Fibroblast of the conjunctiva (primary cell): ENCODE data around the gene C19orf18.

Source experiments
- DNase-seq: peaks from one replicate; pipeline ENCODE4 v3.0.0-alpha.2; 2010; ENCODE audit warnings: low read depth

Gene C19orf18

GRCh38 chr19:57947419-57948134 is 26.8 kb downstream of the C19orf18 start, which contains the start of gene ZNF256:
Gene ZNF256, minus strand, starts transcription at chr19:57947706. Its CDS starts 232 bp downstream, at chr19:57947474.
- peak; percentile 87 for DNase-seq

DNA sequence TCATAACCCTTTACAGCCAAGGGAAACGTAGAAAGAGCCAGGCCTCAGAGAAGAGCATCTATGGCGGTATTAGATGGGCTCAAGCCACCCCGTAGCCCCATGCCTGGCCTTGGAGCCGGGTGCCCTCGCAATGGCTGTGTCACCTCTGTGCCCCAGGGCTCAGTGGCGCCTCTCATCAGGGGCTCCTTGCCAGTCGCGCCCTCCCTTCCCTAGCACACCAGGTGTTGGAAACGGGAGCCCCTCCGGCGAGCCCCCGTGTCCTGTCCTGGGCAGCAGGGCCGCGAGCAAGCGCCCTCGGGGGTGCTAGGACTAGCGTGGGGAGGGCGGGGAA is 27.3 kb downstream of the C19orf18 start:
- DNase-seq = no peak

GRCh38 chr19:57946316-57946715 is 28.0 kb downstream of the C19orf18 start:
- no peak for DNase-seq

DNA sequence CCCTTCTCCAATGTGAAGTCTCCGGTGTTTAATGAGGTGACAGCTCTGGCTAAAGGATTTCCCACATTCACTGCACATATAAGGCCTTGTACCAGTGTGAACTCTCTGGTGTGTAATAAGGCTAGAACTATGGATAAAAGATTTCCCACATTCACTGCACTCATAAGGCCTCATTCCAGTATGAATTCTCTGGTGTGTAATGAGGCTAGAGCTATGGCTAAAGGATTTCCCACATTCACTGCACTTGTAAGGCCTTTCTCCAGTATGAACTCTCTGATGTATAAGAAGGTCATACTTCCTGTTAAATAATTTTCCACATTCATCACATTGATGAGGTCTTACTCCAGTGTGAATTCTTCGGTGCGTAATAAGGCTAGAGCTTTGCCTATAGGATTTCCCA is 32.7 kb downstream of the C19orf18 start:
- DNase-seq = no peak

DNA sequence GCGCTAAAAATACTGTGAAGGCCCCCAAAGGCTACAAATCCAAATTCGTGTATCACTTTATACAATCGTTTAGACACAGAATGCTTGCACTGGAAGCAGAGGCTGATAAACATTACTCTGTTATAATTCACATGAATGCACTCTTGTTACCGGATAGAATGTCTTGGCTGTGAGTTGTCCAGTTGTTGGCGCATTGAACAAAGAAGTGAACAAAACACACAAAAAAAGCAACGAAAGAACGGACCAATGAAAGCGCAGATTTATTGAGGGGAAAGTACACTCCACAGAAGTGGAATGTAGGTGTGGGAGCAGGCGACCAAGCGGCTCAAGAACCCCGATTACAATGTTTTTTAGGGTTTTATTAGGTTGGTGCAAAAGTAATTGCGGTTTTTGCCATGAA is 38.6 kb downstream of the C19orf18 start:
- DNase-seq = no peak

GRCh38 chr19:57934820-57935665 is 39.3 kb downstream of the C19orf18 start, which contains the start of gene ZNF418:
Gene ZNF418, minus strand, starts transcription at chr19:57935402. Its CDS starts 1,580 bp downstream, at chr19:57933822.
- peak; percentile 58 for DNase-seq

DNA sequence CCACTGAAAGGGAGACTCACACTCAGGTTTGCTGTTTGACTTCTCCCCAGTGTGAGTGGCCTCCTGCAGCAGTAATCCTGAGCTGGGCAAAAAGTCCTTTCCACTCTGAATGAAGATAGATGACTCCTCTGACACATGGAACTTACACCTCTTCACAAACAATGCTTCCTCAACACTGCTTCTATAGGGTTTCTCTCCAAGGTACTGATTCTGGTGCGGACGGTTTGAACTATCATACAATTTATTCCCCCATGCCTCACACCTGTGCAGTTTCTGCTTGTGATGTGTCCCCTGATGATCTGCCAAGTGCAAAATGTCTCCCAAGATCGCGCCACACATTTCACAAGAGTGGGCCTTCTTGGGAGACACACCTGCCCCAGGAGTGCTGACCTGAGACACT is 46.7 kb downstream of the C19orf18 start:
- no peak for DNase-seq

- DNase-seq = peak; percentile 92
These were observed 58.0 kb downstream of the C19orf18 start, which contains the start of gene ZNF417 for GRCh38 chr19:57916168-57916995. Gene ZNF417, minus strand, starts transcription at chr19:57916592. Its CDS starts 181 bp downstream, at chr19:57916411.

DNA sequence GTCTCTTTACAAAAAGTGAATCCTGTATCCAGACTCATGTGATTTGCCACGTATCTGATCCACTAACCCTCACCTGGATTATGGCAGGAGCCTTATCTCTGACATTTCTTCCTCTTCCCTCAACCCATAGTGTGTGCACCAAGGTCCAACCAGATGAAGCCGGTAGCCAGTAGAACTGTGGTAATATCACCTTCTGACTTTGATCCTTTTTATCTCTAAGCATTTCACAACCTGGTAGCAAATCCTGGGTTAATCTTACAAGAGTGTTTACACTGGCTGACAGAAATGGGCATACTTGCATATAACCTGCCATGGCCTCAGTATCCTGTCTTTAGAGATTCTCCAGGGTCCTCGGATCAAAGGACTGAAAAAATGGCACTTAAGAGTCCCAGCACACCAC is 59.8 kb downstream of the C19orf18 start:
- DNase-seq = no peak
